Stomach (tissue), 9 donors: ENCODE results near the gene PEAK3. TPM values are rescaled to one million over a fixed set of nuclear protein-coding genes. Genes with fewer than 3 reads are reported as not detected.

Experiments
- DNase-seq, 2 donors: peaks; one replicate each; pipeline versions ENCODE4 v3.0.0 to v3.0.0-alpha.2; 2013 to 2019
- H3K27ac ChIP-seq, 5 donors: fragments of 200-600 bp in 4 of 5; sonication (generic) in 4 of 5; one replicate each; pipeline ENCODE4 v1.5.1; 2013 to 2019; ENCODE audit warnings: mild to moderate bottlenecking in 1 of 5, moderate library complexity in 1 of 5
- H3K27me3 ChIP-seq, 3 donors: fragments of 200-600 bp; sonication (generic); one replicate each; pipeline ENCODE4 v1.5.1; 2017 to 2019; ENCODE audit warnings: mixed run types in 1 of 3
- H3K36me3 ChIP-seq, 4 donors: fragments of 200-600 bp; sonication (generic); 1 replicate in 3 of 4; 2 replicates in 1 of 4; pipeline ENCODE4 v1.5.1; 2016 to 2019
- H3K4me1 ChIP-seq, 4 donors: fragments of 200-600 bp; sonication (generic); one replicate each; pipeline ENCODE4 v1.5.1; 2016 to 2019
- H3K4me3 ChIP-seq, 4 donors: fragments of 200-600 bp; sonication (generic) in 3 of 4; one replicate each; pipeline ENCODE4 v1.5.1; 2016 to 2019; ENCODE audit warnings: mild to moderate bottlenecking in 1 of 4
- H3K9me3 ChIP-seq, 4 donors: fragments of 200-600 bp; sonication (generic); one replicate each; pipeline ENCODE4 v1.5.1; 2016 to 2019
- EP300 ChIP-seq: sonication (generic); formaldehyde crosslinking; IDR thresholded peaks from one replicate; pipeline ENCODE4 v1.6.1; 2017; ENCODE audit warnings: antibody characterized with exemption
- POLR2A ChIP-seq, 4 donors: fragments of 450-650 bp; IDR thresholded peaks; one replicate each; pipeline ENCODE4 v1.6.1; 2016; ENCODE audit warnings: antibody characterized with exemption in 4 of 4, control low read depth in 2 of 4, mild to moderate bottlenecking in 1 of 4, moderate library complexity in 1 of 4
- POLR2AphosphoS5 ChIP-seq, 3 donors: sonication (generic); formaldehyde crosslinking; IDR thresholded peaks; one replicate each; pipeline ENCODE4 v1.6.1; 2016; ENCODE audit warnings: antibody characterized with exemption in 3 of 3
- WGBS, 5 donors: extraction: QIAGEN DNeasy Blood & Tissue Kit in 3 of 5; methylation state at CpG; one replicate each; pipeline versions ENCODE4 v1.1.5 to v1.1.7; 2013 to 2018; 5-methylcytosine and 5-hydroxymethylcytosine counted together
- intact Hi-C: fragments of 100-400 bp; cut with DNase I; formaldehyde crosslinking; loops from one replicate; pipeline ENCODE4 v1.15.1; 2023; ENCODE audit warnings: low total_unique reads
- polyA plus RNA-seq, 3 donors: library from polyadenylated mRNA; stranded (reverse); fragments of 200-250 nt; gene quantifications; one replicate each; pipeline ENCODE4 v1.2.3, GENCODE V29; 2013
- total RNA-seq, 5 donors: library from RNA; depleted of rRNA; stranded (reverse); fragments of >200 nt; gene quantifications; one replicate each; pipeline versions ENCODE4 v1.1.0 to v1.2.3, GENCODE V29; 2014 to 2016
- TF ChIP-seq, protein P1 (sequence below), 7 experiments: fragments of 450-650 bp in 4 of 7; fragments of 200-600 bp in 3 of 7; sonication (generic) in 3 of 7; IDR thresholded peaks; one replicate each; pipeline ENCODE4 v1.5.1; 2016 to 2019; ENCODE audit warnings: antibody characterized with exemption in 7 of 7, control low read depth in 2 of 7, mild to moderate bottlenecking in 1 of 7
- donor health status: healthy with polysubstance abuse.
- donor health status: Bipolar disorder and iron deficiency.
- donor health status: healthy.

PEAK3 gene
- total and polyA plus RNA-seq, 8 donors, result 0.15 to 1.4 (median 0.59) TPM; not detected in 4

DNA sequence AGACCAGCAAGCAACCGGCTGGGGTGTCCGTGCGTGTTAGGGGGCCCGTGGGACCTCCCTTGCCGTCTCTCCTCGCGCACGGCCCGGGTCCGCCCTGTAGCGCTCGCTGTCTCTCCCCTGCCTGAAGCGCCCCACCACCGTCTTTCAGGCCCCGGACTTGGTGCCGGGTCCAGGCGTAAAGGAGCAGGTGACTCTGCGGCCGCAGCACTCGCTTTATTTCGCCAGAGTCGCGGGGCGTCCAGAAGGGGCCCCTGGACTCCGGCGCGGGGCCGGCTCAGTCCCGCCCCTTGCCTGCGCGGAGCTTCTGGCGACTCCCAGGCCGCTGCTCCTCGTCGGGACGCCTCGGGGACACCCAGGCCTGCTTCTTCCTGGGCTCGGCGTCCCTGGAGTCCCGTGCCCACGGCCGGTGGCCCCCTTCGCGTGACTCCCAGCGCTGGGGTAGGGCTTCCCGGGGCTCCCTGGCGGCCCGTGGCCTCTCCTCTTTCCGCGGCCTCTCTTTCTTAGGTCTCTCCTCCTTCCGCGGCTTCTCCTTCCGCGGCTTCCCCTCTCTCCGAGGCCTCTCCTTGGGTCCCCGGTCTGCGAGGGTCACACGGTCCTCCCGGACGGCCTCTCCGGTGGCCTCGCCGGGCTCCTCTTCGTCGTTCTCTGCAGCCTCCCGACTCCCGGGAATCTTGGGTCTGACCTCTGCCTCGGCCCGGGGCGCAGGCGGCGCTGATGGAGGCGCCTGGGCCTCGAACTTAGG, 29.7 kb downstream of the PEAK3 start:
- Histone ChIP-seq H3K27me3 (peaks cover 30 to 70% (median 53%) of the 10 kb centered on the region in 3 donors), H3K4me1 (peaks cover 37 to 53% (median 48%) of the 10 kb centered on the region in 4 donors), H3K27ac (no peak overlapping the region), H3K4me3 (peak overlapping the region in 3 of 4 donors; percentile 20 to 40 (median 21)), H3K9me3 (no peaks in the 10 kb centered on the region), H3K36me3 (peaks cover 13 to 24% (median 20%) of the 10 kb centered on the region in 4 donors)
- intact Hi-C loops, result no loop called here
- TF ChIP-seq, protein P1, sequence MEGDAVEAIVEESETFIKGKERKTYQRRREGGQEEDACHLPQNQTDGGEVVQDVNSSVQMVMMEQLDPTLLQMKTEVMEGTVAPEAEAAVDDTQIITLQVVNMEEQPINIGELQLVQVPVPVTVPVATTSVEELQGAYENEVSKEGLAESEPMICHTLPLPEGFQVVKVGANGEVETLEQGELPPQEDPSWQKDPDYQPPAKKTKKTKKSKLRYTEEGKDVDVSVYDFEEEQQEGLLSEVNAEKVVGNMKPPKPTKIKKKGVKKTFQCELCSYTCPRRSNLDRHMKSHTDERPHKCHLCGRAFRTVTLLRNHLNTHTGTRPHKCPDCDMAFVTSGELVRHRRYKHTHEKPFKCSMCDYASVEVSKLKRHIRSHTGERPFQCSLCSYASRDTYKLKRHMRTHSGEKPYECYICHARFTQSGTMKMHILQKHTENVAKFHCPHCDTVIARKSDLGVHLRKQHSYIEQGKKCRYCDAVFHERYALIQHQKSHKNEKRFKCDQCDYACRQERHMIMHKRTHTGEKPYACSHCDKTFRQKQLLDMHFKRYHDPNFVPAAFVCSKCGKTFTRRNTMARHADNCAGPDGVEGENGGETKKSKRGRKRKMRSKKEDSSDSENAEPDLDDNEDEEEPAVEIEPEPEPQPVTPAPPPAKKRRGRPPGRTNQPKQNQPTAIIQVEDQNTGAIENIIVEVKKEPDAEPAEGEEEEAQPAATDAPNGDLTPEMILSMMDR (IDR thresholded peaks at IDR 0.05), result no peak
- DNase-seq, result no peak
- 7 to 18% (median 9%) methylated on average over 37 to 74 of the region's 74 CpGs for WGBS, 5 donors

DNA sequence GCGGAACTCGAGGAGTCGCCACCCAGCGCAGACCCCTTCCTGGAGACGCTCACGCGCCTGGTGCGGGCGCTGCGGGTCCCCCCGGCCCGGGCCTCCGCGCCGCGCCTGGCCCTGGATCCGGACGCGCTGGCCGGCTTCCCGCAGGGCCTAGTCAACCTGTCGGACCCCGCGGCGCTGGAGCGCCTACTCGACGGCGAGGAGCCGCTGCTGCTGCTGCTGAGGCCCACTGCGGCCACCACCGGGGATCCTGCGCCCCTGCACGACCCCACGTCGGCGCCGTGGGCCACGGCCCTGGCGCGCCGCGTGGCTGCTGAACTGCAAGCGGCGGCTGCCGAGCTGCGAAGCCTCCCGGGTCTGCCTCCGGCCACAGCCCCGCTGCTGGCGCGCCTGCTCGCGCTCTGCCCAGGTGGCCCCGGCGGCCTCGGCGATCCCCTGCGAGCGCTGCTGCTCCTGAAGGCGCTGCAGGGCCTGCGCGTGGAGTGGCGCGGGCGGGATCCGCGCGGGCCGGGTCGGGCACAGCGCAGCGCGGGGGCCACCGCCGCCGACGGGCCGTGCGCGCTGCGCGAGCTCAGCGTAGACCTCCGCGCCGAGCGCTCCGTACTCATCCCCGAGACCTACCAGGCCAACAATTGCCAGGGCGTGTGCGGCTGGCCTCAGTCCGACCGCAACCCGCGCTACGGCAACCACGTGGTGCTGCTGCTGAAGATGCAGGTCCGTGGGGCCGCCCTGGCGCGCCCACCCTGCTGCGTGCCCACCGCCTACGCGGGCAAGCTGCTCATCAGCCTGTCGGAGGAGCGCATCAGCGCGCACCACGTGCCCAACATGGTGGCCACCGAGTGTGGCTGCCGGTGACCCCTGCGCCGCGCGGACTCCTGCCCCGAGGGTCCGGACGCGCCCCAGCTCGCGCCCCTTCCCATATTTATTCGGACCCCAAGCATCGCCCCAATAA, 30.6 kb downstream of the PEAK3 start:
- WGBS, 5 donors, result 3 to 38% (median 5%) methylated on average over 11 to 125 of the region's 125 CpGs
- Histone ChIP-seq H3K4me3 (peak overlapping the region; percentile 9 to 40 (median 20)), H3K27ac (no peak overlapping the region), H3K36me3 (peaks cover 22 to 32% (median 28%) of the 10 kb centered on the region in 4 donors), H3K9me3 (no peaks in the 10 kb centered on the region), H3K4me1 (peaks cover 37 to 61% (median 51%) of the 10 kb centered on the region in 4 donors), H3K27me3 (peaks cover 30 to 70% (median 53%) of the 10 kb centered on the region in 3 donors)
- DNase-seq, result no peak
- TF ChIP-seq, protein P1 (IDR thresholded peaks at IDR 0.05), result no peak
- TF ChIP-seq EP300 (no peak), POLR2A (IDR thresholded peaks at IDR 0.05) (no peak), POLR2AphosphoS5 (IDR thresholded peaks at IDR 0.05) (no peak)
- intact Hi-C loops, result no loop called here

DNA sequence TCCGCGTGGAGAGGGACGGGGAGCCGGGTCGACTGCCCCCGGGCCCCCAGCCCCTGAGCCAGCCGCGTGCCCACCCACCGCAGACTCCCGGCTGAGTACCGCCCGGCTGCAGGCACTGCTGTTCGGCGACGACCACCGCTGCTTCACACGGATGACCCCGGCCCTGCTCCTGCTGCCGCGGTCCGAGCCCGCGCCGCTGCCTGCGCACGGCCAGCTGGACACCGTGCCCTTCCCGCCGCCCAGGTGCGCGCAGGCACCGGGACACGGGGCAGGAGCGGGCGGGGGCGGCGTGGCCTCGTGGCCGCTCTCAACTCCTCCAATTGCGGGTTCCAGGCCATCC, 31.2 kb downstream of the PEAK3 start:
- peak overlapping the region; percentile 9 to 40 (median 20) for H3K4me3 ChIP-seq
- peaks cover 30 to 70% (median 53%) of the 10 kb centered on the region in 3 donors for H3K27me3 ChIP-seq
- H3K36me3 ChIP-seq, result peaks cover 28 to 39% (median 35%) of the 10 kb centered on the region in 4 donors
- no peaks in the 10 kb centered on the region for H3K9me3 ChIP-seq
- DNase-seq, result no peak
- intact Hi-C loops, result no loop called here
- TF ChIP-seq POLR2AphosphoS5 (IDR thresholded peaks at IDR 0.05) (no peak), POLR2A (IDR thresholded peaks at IDR 0.05) (no peak), EP300 (no peak)
- TF ChIP-seq, protein P1 (IDR thresholded peaks at IDR 0.05), result no peak
- H3K4me1 ChIP-seq, result peaks cover 37 to 66% (median 51%) of the 10 kb centered on the region in 4 donors
- WGBS, 5 donors, result 5 to 10% (median 6%) methylated on average over 24 to 40 of the region's 40 CpGs; no CpG with 5 or more reads in 2 of the 5 donors
- H3K27ac ChIP-seq, result no peak overlapping the region
